DMS153 (cell line): Measurements from ENCODE around the gene PNPT1.

Experiments
- DNase-seq: peaks from one replicate; lab custom pipeline; 2025; lab: John Stamatoyannopoulos, UW

PNPT1 gene

GRCh38 chr2:55668956-55669355 lies 24.7 kb downstream of the PNPT1 start:
- DNase-seq: no peak

- DNase-seq: no peak
These were observed 40.4 kb downstream of the PNPT1 start for GRCh38 chr2:55653255-55653654.

GRCh38 chr2:55649211-55649610 lies 44.4 kb downstream of the PNPT1 start:
- DNase-seq: no peak

- DNase-seq: no peak
These were observed 56.8 kb downstream of the PNPT1 start for GRCh38 chr2:55636831-55637230.

- no peak for DNase-seq
These were observed 64.7 kb downstream of the PNPT1 start for GRCh38 chr2:55628931-55629330.

- DNase-seq: no peak
These were observed 65.7 kb downstream of the PNPT1 start for GRCh38 chr2:55627915-55628314.

- DNase-seq: no peak
These were observed 71.8 kb downstream of the PNPT1 start for GRCh38 chr2:55621802-55622201.

GRCh38 chr2:55620123-55620779 lies 73.4 kb downstream of the PNPT1 start:
- no peak for DNase-seq

- DNase-seq: peak; percentile 29
These were observed 75.2 kb downstream of the PNPT1 start for GRCh38 chr2:55618275-55619055.

GRCh38 chr2:55618025-55618274 lies 75.7 kb downstream of the PNPT1 start:
- DNase-seq: no peak

GRCh38 chr2:55617175-55618024 lies 76.2 kb downstream of the PNPT1 start, which contains the start of gene PPP4R3B:
Gene PPP4R3B (minus strand): TSS chr2:55617622. CDS start chr2:55617285, 337 bp downstream.
- peak; percentile 99 for DNase-seq

- peak; percentile 33 for DNase-seq
These were observed 77.0 kb downstream of the PNPT1 start for GRCh38 chr2:55616551-55617174.

- no peak for DNase-seq
These were observed 81.6 kb downstream of the PNPT1 start for GRCh38 chr2:55611997-55612396.

GRCh38 chr2:55610954-55611743 lies 82.5 kb downstream of the PNPT1 start:
- DNase-seq: no peak

GRCh38 chr2:55609938-55610578 lies 83.6 kb downstream of the PNPT1 start:
- no peak for DNase-seq

GRCh38 chr2:55609193-55609794 lies 84.3 kb downstream of the PNPT1 start:
- no peak for DNase-seq

- DNase-seq: no peak
These were observed 85.9 kb downstream of the PNPT1 start for GRCh38 chr2:55607717-55608116.

- no peak for DNase-seq
These were observed 89.5 kb downstream of the PNPT1 start for GRCh38 chr2:55604027-55604565.

- DNase-seq: no peak
These were observed 91.8 kb downstream of the PNPT1 start for GRCh38 chr2:55601849-55602248.

GRCh38 chr2:55598056-55598795 lies 95.4 kb downstream of the PNPT1 start:
- DNase-seq: no peak
